Islet of Langerhans (tissue), 1 donor: ENCODE measurements around the gene GRK3.
"Not testable (repeated sequence)": the region's sequence is repeated elsewhere in the genome, so short reads cannot be mapped to it uniquely, and the experiment has no call there.

Source experiments
- FAIRE-seq: peaks from one replicate; lab custom pipeline; 2011; peaks lifted over from hg19 to GRCh38; lab: Jason Lieb, UNC

GRK3 gene

GRCh38 chr22:25572708-25573171 is 8.3 kb downstream of the GRK3 start:
- FAIRE-seq, result no peak

GRCh38 chr22:25573841-25574240 is 9.4 kb downstream of the GRK3 start:
- no peak for FAIRE-seq

GRCh38 chr22:25574736-25575135 is 10.3 kb downstream of the GRK3 start:
- no peak for FAIRE-seq

- FAIRE-seq, result peak; percentile 86
These were observed 11.4 kb downstream of the GRK3 start for GRCh38 chr22:25575674-25576392.

GRCh38 chr22:25581452-25581851 is 17.0 kb downstream of the GRK3 start:
- FAIRE-seq, result peak; percentile 17

- FAIRE-seq, result peak; percentile 47
These were observed 18.5 kb downstream of the GRK3 start for GRCh38 chr22:25582946-25583345.

- not testable (repeated sequence) for FAIRE-seq
These were observed 20.5 kb downstream of the GRK3 start for GRCh38 chr22:25584993-25585392.

GRCh38 chr22:25589664-25590063 is 25.2 kb downstream of the GRK3 start:
- FAIRE-seq, result not testable (repeated sequence)

GRCh38 chr22:25593323-25593722 is 28.8 kb downstream of the GRK3 start:
- FAIRE-seq, result not testable (repeated sequence)

GRCh38 chr22:25598609-25599008 is 34.1 kb downstream of the GRK3 start:
- no peak for FAIRE-seq

GRCh38 chr22:25602445-25602844 is 38.0 kb downstream of the GRK3 start:
- peak; percentile 62 for FAIRE-seq

GRCh38 chr22:25602916-25603315 is 38.4 kb downstream of the GRK3 start:
- no peak for FAIRE-seq

- FAIRE-seq, result not testable (repeated sequence)
These were observed 40.7 kb downstream of the GRK3 start for GRCh38 chr22:25605146-25605545.

GRCh38 chr22:25605565-25605964 is 41.1 kb downstream of the GRK3 start:
- FAIRE-seq, result peak; percentile 100

- peak; percentile 75 for FAIRE-seq
These were observed 46.8 kb downstream of the GRK3 start for GRCh38 chr22:25611284-25611683.

GRCh38 chr22:25613131-25613530 is 48.7 kb downstream of the GRK3 start:
- not testable (repeated sequence) for FAIRE-seq

GRCh38 chr22:25613558-25613957 is 49.1 kb downstream of the GRK3 start:
- FAIRE-seq, result peak; percentile 27

GRCh38 chr22:25614791-25615190 is 50.3 kb downstream of the GRK3 start:
- FAIRE-seq, result not testable (repeated sequence)

GRCh38 chr22:25621986-25622385 is 57.5 kb downstream of the GRK3 start:
- no peak for FAIRE-seq

- no peak for FAIRE-seq
These were observed 58.8 kb downstream of the GRK3 start for GRCh38 chr22:25623310-25623734.

GRCh38 chr22:25623851-25624250 is 59.4 kb downstream of the GRK3 start:
- FAIRE-seq, result no peak

GRCh38 chr22:25624476-25624875 is 60.0 kb downstream of the GRK3 start:
- no peak for FAIRE-seq

- FAIRE-seq, result not testable (repeated sequence)
These were observed 61.5 kb downstream of the GRK3 start for GRCh38 chr22:25625747-25626623.
